Skin epidermis (tissue), 12 donors: ENCODE data around the gene ZMYND10.

Experiments
- H3K27ac ChIP-seq, 21 experiments: fragments of 200-600 bp; sonication (generic) in 11 of 21; one replicate each; pipeline ENCODE4 v1.5.0; 2020; ENCODE audit warnings: mild to moderate bottlenecking in 3 of 21, inconsistent platforms in 2 of 21, moderate library complexity in 2 of 21
- H3K4me3 ChIP-seq, 7 experiments: fragments of 200-600 bp; sonication (generic) in 2 of 7; one replicate each; pipeline ENCODE4 v1.5.0; 2020; ENCODE audit warnings: inconsistent platforms in 2 of 7, mild to moderate bottlenecking in 2 of 7, moderate library complexity in 1 of 7

ZMYND10 gene

DNA sequence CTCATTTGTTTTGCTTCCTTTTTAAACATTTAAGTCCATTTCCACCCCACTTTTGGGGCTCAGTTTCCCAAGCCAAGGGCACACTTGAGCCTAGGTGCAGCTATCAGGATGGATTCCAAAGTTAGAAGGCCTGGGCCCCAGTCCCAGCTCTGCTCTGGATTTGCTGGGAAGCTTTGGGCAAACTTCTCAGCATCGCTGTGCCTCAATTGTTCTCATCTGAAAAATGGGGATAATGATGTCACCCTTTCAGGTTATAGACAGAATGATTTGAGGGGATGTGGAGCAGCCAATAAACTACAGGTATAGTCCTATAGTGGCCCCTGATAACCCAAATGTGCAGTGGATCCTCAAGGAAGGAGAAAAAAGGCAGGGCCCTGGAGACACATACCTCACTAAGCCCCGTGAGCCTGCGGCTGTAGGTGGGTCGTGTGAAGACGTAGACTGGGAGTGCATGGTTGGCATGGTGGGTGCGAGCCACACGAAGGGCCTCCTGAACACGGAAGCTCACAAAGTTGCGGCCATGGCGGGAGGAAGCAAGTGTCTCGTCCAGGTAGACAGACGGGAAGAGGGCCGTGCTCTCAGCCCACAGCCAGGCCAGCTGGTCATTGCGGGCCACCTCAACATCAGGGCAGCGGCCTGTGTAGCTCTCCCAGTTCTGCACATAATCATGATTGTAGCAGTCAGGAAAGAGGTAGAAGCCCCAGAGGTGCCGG lies 26.2 kb downstream of the ZMYND10 start:
- Histone ChIP-seq H3K4me3 (peak overlapping the region in 1 of 7 experiments; percentile 1), H3K27ac (peak overlapping the region in 12 of 21 experiments; percentile 1 to 98 (median 84))

GRCh38 chr3:50318615-50319014 lies 26.9 kb downstream of the ZMYND10 start:
- Histone ChIP-seq H3K27ac (peak overlapping the region in 15 of 21 experiments; percentile 1 to 98 (median 83)), H3K4me3 (no peak overlapping the region)

DNA sequence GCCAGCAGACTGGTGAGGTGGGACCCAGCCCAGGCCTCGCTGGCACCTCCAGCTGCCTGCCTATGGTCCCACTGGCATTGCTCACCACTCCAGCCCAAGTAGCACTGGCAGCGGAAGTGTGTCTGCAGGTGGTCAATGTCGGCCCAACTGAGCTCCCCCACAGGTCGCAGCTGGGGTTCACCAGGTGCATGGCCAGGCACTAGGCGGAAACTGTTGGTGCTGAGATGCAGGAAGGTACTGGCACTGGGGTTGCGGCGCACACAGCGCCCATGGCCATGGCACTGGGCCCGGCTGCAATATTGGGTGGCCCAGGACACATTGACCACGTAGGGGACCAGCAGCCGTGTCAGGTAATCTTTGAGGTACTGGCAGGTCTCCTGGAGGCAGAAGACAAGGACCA lies 27.4 kb downstream of the ZMYND10 start:
- peak overlapping the region in 20 of 21 experiments; percentile 21 to 98 (median 84) for H3K27ac ChIP-seq
- H3K4me3 ChIP-seq, result no peak overlapping the region

DNA sequence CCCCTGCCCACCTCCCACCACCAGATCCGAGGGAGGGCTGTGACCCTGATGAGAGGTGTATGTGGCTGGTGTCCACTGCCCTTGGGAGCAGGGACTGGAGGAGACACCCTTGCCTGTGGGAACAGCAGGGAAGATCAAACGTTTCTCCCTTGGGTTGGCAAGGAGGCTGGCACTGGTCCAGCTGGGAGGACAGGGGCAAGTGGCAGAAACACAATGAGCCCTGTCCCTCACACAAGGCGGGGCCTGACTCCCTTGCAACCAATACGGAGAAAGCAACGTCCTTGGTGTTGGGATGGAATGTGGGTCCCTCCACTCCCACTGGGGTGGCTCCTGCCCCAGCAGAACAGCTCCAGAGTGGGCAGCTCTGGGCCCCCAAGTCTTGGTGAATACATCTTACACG lies 28.2 kb downstream of the ZMYND10 start:
- H3K4me3 ChIP-seq, result no peak overlapping the region

DNA sequence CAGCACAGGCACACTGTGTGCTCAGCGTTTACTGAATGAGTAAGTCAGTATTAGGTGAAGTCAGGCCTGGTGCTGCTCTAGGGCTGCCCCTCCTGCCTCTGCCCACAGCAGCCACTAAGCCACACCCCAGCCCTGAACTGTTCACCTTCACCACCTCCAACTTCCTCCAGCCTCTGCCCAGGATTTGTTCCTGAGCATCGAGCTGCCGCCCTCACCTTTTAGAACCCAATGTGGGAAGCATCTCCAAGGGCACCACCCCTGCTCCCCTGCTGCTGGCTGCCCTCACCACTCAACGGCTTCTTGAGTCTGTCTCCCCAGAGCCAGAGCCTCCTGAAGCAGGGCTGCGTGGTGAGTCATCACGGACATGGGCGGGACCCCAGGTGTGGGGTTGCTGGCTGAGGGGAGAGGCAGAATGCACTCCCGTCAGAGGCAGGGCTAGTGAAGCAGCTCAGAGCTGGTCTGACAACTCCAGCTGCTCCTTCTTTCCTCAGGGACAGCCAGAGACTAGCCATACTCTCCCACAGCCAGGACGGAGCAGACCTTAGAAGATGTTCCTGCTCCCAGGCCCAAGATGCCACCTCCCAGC lies 28.8 kb downstream of the ZMYND10 start:
- Histone ChIP-seq H3K4me3 (no peak overlapping the region), H3K27ac (peak overlapping the region in 20 of 21 experiments; percentile 70 to 98 (median 84))

More for the DNA sequence above, 28.2 kb downstream of the ZMYND10 start:
- peak overlapping the region in 20 of 21 experiments; percentile 70 to 98 (median 84) for H3K27ac ChIP-seq

DNA sequence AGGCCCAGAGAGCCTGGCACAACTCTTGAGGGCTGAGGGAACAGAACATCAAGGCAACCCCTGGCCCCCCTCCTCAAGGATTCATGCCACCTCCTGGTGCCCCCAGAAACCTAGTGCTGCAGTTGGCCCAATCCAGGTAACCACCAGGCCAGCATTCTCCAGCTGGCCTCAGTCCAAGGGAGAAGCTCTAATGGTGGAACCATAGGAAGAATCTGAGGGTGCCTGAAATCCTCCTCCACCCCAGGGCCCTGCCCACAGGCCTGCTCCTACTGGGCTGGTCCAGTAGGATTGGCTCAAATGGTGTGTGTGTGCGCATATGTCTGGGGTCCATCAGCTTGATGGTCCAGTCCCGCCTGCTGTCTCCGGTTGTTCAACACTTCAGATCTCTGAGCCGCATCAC lies 30.7 kb downstream of the ZMYND10 start:
- no peak overlapping the region for H3K4me3 ChIP-seq
- peak overlapping the region in 6 of 21 experiments; percentile 8 to 91 (median 38) for H3K27ac ChIP-seq

DNA sequence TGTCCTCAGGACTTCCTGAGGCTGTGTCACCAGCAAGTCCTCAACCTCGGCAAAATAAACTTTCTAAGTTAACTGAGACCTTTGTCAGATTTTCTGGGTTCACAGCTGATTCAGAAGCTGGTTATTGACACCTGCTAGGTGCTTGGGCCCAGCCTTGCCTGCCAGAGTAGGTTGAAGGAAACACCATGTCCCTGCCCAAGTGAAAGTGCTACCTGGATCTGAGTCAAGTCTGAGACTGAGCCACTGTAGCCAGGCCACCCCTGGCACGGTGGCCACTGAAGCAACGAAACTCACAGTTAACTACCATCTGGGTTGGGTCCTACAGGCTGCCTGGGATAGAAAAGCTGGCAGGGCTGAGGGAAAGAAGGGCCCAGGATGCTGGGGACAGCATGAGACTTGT lies 31.2 kb downstream of the ZMYND10 start:
- peak overlapping the region in 5 of 21 experiments; percentile 8 to 91 (median 36) for H3K27ac ChIP-seq
- no peak overlapping the region for H3K4me3 ChIP-seq

DNA sequence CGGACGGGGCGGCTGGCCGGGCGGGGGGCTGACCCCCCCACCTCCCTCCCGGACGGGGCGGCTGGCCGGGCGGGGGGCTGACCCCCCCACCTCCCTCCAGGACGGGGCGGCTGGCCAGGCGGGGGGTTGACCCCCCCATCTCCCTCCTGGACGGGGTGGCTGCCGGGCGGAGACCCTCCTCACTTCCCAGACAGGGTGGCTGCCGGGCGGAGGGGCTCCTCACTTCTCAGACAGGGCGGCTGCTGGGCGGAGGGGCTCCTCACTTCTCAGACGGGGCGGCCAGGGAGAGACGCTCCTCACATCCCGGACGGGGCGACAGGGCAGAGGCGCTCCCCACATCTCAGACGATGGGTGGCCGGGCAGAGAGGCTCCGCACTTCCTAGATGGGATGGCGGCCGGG lies 33.5 kb downstream of the ZMYND10 start:
- Histone ChIP-seq H3K4me3 (peak overlapping the region in 6 of 7 experiments; percentile 4 to 42 (median 21)), H3K27ac (peak overlapping the region in 14 of 21 experiments; percentile 22 to 86 (median 64))

DNA sequence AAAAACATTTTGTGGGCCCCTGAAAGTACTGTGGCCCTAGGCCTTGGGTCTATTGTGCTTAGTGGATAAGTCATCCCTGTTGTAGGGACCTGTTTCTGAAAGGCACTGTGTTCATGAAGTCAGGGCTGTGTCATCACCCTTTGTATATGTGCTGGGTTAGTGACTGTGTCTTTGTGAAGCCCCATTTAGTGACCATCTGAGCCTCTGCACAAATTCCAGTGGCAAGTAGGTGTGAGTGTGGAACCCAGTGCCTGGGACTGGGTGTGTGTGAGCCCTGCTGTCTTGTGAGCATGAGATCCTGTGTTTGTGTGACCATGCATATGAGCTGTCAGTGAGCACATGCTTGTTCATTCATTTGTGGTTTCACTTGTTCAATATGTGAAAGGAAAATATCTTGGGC lies 40.9 kb downstream of the ZMYND10 start:
- Histone ChIP-seq H3K27ac (no peak overlapping the region), H3K4me3 (no peak overlapping the region)

DNA sequence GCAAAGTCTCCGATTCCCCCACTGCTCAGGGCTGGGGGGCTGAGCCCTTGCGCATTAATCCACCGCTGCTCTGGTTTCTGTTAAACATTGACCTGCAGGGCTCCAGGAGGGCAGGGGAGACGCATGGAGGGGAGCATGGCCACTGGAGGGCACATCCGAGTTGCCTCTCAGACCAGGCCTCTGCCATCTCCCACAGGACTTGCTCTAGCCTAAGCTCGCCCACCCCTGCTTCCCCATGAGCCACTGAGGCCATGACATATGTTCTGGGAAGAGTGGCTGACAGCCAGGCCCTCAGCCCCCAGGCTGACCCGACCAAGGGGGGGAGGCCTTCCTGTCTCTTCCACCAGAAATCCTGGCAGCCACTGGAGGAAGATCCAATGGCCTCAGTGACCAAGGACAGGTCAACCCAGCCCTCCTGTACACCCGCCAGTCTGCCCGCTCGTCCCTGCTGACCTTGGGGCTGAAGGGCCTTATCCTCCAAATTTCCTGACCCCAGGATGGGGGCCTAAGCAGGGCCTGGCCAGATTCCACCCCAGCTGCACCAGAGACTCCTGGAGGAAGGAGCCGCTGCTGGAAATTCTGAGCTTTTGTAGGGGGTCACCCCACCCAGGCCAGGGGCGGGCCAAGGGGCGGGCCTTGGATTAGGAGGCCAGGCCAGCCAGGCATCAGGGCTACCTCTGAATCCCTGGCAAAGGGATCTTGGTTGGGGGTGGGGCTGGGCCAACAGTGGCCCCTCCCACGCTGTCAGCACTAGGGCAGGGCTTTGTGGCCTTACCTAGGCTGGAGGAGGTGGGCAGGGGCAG lies 42.3 kb downstream of the ZMYND10 start, which contains the start of gene HYAL1:
Gene HYAL1, minus strand, starts transcription at position 562 of the 803 bp plus-strand sequence. CDS start 618 bp downstream, outside the sequence.
- no peak within 1 kb of the TSS for H3K4me3 ChIP-seq
- H3K27ac ChIP-seq, result peak within 1 kb of the TSS in 11 of 21 experiments; percentile 14 to 87 (median 64)

DNA sequence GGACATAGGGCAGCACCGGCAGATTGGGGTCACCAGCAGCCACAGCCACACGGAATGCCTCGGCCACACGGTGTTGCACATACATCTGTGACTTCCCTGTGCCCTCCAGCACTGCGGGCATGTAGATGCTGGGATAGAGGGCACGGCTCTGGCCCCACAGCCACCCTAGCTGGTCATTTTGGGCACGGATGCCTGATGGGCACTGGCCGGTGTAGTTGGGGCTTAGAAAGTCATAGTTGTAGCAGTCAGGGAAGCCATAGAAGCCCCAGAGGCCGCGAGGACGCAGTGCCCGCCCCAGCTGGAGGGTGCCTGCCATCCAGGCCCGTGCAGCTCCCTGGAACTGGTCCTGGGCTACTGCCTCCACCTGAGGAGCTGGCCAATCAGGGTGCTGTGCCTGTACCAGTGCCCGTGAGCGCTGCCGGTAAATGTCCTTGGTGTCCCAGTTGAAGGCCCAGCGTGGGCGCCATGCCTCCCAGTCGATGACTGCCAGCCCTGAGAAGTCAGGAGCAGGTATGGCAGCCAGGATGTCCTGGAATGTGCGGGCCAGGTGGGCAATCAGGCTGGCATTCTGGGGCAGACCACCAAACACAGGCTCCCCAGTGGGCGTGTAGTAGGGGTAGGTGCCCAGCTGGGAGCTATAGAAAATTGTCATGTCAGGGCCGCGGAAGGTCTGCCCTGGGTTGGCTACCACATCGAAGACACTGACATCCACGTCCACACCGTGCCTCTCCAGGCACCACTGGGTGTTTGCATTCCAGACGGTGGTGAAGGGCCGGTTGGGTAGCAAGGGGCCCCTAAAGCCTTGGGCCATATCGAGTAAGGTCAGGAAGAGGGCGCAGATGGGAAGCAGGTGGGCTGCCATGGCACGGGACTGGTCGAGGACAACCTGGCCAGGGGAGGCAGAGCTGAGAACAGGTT lies 43.2 kb downstream of the ZMYND10 start:
- no peak overlapping the region for H3K4me3 ChIP-seq
- H3K27ac ChIP-seq, result peak overlapping the region in 9 of 21 experiments; percentile 14 to 87 (median 75)

DNA sequence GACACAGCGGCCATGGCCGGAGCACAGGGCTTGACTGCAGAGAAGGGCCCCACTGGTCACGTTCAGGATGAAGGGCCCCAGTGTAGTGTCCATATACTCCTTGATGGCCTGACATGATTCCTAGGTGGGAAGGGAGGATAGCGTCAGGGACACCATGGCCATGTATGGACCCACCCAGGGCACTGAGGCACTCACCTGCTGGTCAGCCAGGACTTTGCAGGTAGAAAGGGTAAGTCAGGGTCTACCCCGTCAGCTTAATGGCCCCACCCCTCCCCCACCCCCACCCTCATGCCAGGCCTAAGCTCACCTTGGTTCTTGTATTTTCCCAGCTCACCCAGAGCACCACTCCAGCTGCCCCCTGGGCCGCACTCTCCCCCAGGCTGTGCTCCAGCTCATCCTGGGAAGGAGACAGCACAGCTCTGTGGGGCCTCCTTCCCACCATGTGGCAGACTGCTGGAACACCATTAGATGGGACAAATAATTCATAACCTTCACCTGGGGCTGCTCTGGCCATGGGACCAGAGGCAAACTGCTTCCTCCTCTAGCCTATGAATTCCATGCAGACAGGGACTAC lies 44.8 kb downstream of the ZMYND10 start:
- Histone ChIP-seq H3K27ac (peak overlapping the region in 20 of 21 experiments; percentile 68 to 95 (median 86)), H3K4me3 (no peak overlapping the region)

DNA sequence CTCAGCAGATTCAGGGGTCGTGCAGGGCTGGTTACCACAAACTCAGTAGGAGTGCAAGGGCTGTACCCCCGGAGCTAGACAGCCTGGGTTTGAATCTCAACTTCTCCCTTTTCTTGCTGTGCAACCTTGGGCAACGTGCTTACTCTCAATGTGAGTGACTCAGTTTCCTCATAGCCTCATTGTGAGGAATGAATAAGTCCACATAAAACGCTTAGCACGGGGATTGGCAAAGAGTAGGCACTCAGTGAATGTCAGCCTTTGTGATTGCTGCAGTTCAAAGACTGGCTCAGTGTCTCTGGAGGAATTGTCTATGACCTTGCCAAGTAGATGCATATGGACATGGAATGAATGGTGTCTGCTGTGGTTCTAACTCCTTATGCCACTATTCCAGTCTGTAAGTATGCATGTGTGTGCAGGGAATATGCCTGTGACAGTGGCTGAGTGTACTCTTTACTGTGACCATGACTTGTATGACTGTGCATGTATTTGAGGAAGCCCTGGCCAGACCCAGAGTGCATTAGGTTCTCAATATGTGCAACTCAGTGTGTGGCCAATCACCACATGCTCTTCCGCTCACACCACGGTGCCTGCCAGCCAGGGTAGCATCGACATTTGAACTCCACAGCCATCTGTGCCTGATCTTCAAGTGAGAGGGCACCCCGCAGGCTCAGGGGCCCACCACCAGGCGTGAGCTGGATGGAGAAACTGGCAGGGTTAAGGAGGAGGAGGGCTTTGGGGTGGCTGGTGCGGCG lies 45.4 kb downstream of the ZMYND10 start:
- Histone ChIP-seq H3K27ac (peak overlapping the region; percentile 54 to 95 (median 86)), H3K4me3 (peak overlapping the region; percentile 21 to 69 (median 64))

GRCh38 chr3:50299638-50299928 lies 45.9 kb downstream of the ZMYND10 start:
- peak overlapping the region; percentile 54 to 95 (median 86) for H3K27ac ChIP-seq
- H3K4me3 ChIP-seq, result peak overlapping the region; percentile 21 to 69 (median 64)

GRCh38 chr3:50298836-50299637 lies 46.5 kb downstream of the ZMYND10 start, which contains the start of the genes HYAL3 and NAA80:
TSS of gene HYAL3 (minus strand) at chr3:50299405. CDS start at chr3:50295602, 3,803 bp downstream.
TSS of gene NAA80 (minus strand) at chr3:50299405. CDS start at chr3:50297463, 1,942 bp downstream.
- peak within 1 kb of the TSS; percentile 44 to 69 (median 65) for H3K4me3 ChIP-seq
- H3K27ac ChIP-seq, result peak within 1 kb of the TSS; percentile 54 to 95 (median 89)

DNA sequence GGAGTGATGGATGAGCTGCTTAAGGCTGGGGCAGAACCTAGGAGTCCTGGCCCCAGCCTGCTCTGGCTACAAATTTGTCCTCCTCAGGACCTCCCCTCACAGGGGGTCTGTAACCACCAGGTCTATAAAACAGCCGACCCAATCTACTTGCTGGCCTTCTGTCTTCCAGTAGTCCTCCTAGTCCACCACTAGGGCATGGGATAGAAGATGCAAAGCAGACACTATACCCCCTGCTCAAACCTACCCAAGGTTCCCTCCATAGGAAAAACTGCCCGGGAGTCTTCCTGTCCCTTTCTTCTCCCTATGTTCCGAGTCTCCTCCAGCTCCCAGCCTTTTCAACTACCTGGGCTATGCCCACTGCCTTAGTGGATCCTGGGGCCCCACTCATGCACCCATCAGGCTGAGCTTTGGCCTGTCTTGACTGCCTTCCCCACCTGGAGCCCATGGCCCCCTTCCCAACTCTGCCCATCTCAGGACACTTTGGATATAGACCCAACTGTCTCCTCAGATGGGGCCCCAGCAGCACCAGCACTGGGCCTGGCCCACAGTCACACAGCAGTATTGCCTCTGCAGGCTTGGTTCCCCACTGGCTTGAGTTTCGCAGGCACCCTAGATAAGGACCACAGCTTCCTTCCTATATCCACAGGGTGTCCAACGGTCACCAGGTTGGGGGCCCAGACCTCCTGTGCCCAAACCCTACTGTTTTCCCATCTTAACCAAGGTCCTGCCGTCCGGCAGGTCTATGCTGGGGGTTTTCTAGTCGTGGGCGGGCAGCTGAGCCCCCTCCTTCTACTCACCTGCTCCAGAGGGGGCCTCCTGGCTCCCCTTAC lies 47.4 kb downstream of the ZMYND10 start:
- Histone ChIP-seq H3K4me3 (peak overlapping the region; percentile 44 to 69 (median 65)), H3K27ac (peak overlapping the region in 20 of 21 experiments; percentile 78 to 95 (median 88))
